Ammon's horn (tissue), 1 donor: Measurements from ENCODE around the gene TBL1Y.
"Not testable (repeated sequence)": the region's sequence is repeated elsewhere in the genome, so short reads cannot be mapped to it uniquely, and the experiment has no call there.

Experiments used
- DNase-seq: peaks from one replicate; pipeline ENCODE4 v3.0.0-alpha.2; 2016; ENCODE audit warnings: low spot score

TBL1Y gene

DNA sequence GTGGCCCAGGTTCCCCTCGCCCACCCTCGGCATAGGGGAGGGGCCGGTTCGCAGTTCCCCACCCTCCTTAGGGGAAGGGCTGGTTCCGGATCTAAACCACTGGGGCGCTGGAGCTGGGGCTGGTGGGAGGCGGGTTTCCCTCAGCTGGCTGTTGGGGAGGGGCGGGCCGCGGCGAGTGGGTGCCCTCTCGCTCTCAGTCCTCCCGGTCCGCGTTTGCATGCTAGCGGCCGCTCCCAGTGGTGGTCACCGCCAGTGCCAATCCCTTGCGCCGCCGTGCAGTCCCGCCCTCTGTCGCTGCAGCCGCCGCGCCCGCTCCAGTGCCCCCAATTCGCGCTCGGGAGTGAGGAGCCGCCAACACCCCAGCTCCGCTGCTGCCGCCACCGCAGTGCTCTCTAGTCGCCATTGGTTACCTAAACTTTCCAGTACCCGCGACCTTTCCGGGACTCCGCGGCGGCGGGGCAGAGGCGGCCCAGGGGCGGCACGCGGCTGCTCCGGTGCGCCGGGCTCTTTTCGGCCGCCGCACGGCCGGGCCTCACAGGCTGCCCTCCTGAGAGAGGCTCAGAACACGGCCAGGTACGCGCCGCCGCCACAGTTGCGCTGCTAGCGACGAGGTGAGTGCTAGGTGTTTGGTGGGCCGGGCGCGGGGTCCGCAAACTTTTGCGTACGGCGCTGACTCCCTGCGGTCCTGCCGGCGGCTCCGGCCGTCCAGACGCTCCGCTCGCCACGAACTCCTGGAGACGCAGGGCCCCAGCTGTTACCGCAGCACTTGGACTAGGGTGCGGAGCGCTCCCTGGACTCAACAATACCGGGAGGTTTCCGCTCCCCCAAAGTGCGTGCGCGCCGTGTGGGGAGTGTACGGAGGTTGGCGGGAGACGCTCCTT is at the start of gene TBL1Y:
Gene TBL1Y, plus strand, starts transcription at position 326 of the 881 bp plus-strand sequence. CDS start 114,388 bp downstream, outside the sequence.
- peak; percentile 2 for DNase-seq

- DNase-seq, result no peak
These were observed 16.0 kb upstream of the TBL1Y start for GRCh38 chrY:6894496-6894895.

GRCh38 chrY:6895236-6895635 is 15.3 kb upstream of the TBL1Y start:
- no peak for DNase-seq

DNA sequence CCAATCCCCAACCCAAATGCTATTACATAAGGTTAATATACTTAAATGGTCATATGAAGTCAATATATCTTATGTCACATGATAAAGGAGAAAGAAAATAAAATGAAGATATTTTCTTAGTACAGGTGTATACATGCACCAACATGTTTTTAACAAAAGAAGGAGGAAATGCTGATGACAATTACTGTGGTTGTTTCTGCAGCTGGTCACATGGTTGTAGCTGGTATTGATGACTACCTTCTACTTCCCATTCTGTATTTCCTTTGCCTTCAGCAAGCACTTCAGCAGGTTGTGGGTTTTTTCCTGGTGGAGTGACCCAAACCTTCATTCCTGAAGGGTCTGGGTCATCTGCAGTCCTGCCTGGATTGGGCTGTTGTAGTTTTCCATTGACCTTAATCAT is 8.4 kb upstream of the TBL1Y start:
- not testable (repeated sequence) for DNase-seq

DNA sequence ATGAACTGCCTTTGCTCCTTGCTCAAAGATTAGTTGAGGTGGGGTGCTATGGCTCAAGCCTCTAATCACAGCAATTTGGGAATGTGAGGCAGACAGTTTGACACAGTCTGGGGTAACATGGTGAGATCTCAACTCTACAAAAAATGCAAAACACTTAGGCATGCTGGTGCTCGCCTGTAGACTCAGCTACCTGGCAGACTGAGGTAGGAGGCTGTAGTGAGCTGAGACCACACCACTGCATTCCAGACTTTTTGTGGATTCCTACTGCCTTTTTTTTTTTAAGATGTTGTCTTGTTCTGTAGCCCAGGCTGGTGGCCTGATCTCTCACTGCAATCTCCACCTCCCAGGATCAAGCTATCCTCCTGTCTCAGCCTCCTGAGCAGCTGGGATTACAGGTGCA is 2.9 kb upstream of the TBL1Y start:
- no peak for DNase-seq

- not testable (repeated sequence) for DNase-seq
These were observed 2.5 kb upstream of the TBL1Y start for GRCh38 chrY:6908021-6908420.

- no peak for DNase-seq
These were observed 1.4 kb upstream of the TBL1Y start for GRCh38 chrY:6909118-6909521.

- DNase-seq, result no peak
These were observed 641 bp upstream of the TBL1Y start for GRCh38 chrY:6909856-6910255.

- DNase-seq, result no peak
These were observed 870 bp downstream of the TBL1Y start, which contains the start of gene AMELY for GRCh38 chrY:6911253-6911881. Gene AMELY (minus strand): TSS chrY:6911752. CDS start chrY:6872608, 39,144 bp downstream.

- no peak for DNase-seq
These were observed 2.9 kb downstream of the TBL1Y start for GRCh38 chrY:6913362-6913761.

GRCh38 chrY:6921061-6921460 is 10.6 kb downstream of the TBL1Y start:
- DNase-seq, result no peak

DNA sequence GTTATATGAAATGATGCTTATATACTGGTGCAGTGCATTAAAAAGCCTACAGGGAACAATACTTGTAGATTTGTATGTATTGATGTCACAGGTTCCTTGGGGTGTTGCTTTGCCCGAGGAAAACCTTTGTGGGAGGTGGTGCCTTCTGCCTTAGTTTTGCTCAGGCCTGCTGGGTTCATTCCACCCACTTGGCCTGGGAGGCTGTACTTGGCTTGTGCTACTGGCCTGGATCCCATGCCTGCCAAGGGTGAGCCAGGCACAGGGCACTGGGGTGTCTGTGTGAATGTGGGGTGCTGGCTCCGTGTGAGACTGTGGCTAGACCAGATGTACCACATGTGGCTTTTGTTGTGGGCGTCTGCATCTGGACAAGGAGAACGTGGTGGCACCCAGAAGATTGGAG is 17.8 kb downstream of the TBL1Y start:
- no peak for DNase-seq

DNA sequence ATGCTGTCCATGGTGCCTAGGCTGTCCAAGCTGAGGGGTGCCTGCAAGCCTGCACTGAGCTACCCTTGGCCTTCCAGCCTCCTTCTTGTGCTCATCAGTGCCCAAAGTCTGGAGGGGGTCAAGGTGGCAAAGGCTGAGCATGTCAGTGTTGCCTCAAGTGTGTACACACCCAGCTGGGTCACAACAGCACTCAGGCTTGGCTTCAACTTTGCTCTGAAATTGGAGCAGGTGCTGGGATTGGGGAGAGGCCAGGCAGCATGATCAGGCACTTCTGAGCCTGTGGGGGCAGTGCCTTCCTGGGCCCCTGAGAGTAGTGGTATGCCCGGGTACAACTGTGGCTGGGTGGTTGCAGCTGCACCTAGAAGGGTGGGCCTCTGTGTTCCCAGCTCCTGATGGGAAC is 18.7 kb downstream of the TBL1Y start:
- no peak for DNase-seq

- DNase-seq, result no peak
These were observed 21.4 kb downstream of the TBL1Y start for GRCh38 chrY:6931779-6932396.

DNA sequence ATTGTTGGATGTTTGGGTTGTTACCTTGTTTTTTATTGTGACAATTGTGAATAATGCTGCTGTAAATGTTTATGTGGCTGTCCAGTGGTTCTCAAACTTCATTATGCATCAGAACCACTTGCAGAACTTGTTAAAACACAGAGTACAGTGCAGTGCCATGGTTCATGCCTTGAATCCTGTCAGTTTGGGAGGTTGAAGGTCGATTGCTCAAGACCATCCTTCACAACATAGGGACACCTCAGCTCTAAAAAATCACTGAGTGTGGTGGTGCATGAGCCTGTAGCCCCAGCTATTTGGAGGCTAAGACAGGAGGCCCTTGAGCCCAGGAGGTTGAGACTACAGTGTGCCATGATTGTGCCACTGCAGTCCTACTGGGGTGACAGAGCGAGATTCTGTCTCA is 25.0 kb downstream of the TBL1Y start:
- DNase-seq, result no peak

GRCh38 chrY:6947695-6948094 is 37.2 kb downstream of the TBL1Y start:
- no peak for DNase-seq

DNA sequence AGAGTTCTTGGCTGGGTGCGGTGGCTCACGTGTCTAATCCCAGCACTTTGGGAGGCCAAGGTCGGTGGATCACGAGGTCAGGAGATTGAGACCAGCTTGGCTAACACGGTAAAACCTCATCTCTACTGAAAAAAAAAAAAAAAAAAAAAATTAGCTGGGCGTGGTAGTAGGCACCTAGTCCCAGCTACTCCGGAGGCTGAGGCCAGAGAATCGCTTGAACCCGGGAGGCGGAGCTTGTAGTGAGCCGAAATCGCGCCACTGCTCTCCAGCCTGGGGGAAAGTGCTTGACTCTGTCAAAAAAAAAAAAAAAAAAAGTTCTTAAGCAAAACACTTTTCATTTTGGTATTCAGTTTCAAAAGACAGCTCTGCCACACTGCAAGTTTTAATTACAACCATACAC is 37.9 kb downstream of the TBL1Y start:
- no peak for DNase-seq

DNA sequence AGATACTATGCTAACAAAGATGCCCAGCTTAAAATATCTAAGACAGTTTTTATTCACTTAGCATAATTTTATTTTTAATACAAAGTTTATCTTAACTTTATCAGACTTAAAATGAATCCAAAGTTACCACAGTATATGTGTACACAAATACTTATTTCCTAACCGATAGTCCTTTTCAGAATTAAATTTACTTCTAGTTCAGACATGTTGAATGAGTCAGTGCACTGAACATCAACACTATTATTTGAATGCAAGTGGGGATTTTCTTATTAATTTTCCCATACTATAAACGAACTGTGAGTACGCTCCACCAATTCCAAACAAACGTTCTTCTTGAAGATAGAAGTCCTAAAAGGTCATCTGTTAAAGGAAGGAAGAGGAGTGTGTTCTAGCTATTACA is 39.5 kb downstream of the TBL1Y start:
- DNase-seq, result no peak

DNA sequence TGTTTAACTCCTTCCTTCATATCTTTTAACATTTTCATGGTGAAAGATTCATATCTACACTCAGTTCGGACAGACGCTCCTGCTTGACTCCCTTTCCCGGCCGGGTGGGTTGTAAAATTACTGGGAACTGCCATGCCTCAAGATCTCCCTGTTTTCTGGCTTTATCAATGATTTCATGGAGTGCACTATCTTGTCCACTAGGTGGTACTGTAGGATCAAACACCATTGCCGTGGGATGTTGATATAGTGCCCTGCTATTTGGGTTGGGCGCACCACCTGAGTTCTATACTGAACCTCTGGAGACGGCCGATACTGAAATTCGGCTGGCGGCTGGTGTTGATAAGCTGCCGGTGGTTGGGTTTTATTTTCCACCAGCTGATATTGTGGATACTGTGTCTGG is 54.2 kb downstream of the TBL1Y start:
- DNase-seq, result peak; percentile 47

- DNase-seq, result no peak
These were observed 56.0 kb downstream of the TBL1Y start for GRCh38 chrY:6966521-6966920.

DNA sequence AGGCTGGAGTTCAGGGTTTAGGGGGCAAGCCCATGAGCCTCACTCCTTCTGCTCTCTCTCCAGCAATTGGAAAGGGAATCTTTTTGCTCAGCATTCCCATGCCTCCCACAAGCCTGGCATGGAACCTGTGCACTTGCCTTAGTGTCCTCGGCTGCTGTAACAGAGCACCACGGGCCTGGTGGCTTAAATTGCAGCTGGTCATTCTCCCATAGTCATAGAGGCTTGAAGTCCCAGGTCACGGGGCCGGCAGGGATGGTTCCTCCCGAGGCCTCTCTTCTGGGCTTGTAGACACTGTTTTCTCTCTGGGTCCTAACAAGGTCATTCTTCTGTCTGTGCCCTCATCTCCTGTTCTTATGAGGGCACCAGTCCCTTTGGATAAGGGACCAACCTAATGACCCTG is 57.2 kb downstream of the TBL1Y start:
- DNase-seq, result no peak

GRCh38 chrY:6968191-6968590 is 57.7 kb downstream of the TBL1Y start:
- no peak for DNase-seq
